ENCODE measurements around the gene MAB21L1.

The MAB21L1 gene

DNA sequence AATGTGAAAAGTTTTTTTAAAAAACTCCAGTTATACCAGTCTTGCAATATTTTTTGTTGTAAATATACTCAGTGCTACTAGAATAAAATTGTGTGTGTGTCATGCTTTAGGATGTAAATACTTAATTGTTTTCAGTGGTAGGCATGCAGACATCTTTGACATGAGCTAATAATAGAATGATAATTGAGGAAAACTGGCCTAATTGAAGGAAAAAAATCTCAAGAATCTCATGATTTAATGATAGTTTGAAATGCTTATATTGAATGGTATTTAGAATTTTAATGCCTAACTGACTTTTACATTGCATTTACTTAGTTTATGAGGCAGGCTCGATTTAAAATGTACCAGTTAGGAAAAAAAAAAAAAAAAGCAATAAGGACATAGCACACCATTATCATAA, 3.2 kb upstream of the MAB21L1 start:
- DNase-seq (ENCODE audit: low read depth in 4 of 4, low spot score in 1 of 4), result no peak

DNA sequence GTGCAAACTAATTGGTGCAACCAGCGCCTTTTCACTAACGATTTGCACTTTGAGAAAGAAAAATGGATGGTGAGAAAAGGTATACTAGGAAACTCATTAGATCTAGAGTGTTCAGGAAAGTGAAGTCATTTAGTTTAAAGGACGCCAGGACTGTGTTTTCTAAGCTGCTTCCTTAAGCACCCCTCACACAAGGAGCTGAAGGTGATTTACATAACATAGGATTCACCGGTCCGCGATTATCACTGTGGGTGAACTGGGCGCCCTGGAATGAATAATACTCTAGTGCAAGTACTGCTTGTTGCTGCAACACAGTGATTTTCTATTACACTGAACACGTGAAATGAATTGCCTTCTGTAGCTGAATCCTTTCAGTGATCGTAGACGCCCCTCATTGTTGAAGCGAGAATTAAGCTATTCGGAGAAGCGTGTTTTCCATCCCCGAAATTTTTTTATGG, 2.6 kb upstream of the MAB21L1 start:
- no peak for DNase-seq (ENCODE audit: low read depth in 4 of 4, low spot score in 1 of 4)

DNA sequence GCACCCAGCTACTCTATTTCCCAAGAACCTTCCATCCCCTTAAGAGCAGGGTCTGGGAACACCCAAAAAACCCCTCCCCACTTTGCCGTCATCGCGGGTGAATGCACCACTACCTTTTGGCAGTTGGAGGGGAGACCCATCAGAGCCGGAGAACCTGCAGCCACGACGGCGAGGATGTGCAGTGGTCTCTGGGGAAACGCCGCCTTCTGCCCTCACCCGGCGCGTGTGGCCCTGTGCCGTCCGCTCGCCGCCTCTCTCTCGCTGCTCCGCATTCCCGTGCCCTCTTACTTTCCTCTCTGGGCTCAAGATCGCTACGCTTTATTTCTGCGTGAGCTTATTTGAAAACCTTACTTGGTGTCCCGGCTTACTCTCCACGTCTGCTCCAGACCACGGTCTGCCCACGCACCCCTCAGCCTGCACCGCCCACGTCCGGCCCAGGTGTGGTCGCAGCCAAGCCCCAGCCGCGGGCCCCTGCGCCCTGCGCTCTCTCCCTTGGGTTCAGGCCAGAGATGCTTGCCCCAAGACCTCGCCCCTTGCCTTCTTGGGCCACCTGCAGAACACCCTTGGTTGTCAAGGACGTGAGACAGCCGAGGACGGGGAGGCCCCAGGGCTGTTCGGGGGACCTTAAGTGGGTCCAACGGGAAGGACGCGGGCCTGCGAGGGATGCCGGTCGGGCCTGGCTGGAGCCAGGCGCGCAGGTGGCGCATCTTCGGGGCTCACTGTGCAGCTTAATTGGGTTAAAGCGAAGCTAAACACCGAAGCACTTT, 2.0 kb upstream of the MAB21L1 start:
- DNase-seq (ENCODE audit: low read depth in 4 of 4, low spot score in 1 of 4), result no peak

DNA sequence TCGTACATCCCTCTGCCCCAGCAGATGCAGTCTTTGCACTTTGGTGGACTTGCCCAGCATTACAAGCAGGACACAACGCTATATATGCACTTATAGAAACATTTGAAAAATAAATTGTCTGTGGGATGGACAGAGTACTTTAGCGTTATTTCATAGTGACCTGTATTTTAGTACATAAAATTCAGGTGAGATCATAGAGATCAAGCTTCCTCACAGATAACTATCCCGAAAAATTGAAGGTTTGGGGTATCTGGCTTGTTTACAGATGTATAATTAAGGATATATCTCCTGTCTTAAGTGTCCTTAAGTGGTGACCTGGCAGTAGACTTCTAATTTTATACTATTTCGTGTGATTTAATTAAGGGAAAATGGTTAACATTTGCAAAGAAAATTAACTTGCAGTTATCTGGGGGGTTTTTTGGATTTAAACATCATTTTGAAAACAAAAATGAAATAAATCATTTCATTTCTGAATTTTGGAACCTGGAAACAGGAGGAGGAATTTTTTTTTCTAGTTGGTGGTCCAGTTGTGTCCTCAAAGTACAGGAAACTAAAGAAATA, 977 bp upstream of the MAB21L1 start:
- DNase-seq (ENCODE audit: low read depth in 4 of 4, low spot score in 1 of 4), result no peak

DNA sequence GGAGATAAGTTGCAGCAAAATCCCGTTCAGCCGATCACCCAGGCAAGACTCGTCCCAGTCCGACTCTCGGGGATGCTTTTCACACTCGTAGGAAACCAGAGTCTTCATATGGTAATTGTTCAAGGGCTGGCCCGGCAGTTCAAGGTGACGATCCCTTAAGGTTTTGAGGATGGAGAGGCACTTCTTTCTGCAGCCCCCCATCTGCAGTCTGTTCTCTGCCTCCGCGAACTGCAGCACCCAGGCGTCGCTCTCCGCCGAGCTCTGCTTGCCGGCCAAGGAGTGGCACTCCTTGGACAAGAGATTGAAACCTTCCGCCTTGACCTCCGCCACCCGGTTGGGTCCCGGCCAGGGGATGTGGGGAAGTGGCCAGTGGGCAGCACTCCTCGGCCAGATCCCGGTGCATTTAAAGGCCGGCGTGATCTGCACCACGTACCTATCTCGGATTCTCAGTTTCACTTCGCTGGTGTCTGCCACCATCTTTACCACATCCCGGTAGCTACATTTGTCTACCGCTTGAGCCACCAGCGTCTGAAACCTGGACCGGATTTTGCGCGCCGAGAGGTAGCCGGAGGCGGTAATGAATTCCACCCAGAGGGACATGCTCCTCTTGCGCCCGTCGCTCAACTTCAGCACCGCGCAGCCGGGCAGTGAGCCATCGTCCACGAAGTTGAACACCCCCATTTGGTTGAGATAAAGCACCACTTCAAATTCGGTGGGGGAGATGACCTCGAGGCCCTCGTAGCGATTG, 1.1 kb downstream of the MAB21L1 start:
- DNase-seq (ENCODE audit: low read depth in 4 of 4, low spot score in 1 of 4), result no peak

DNA sequence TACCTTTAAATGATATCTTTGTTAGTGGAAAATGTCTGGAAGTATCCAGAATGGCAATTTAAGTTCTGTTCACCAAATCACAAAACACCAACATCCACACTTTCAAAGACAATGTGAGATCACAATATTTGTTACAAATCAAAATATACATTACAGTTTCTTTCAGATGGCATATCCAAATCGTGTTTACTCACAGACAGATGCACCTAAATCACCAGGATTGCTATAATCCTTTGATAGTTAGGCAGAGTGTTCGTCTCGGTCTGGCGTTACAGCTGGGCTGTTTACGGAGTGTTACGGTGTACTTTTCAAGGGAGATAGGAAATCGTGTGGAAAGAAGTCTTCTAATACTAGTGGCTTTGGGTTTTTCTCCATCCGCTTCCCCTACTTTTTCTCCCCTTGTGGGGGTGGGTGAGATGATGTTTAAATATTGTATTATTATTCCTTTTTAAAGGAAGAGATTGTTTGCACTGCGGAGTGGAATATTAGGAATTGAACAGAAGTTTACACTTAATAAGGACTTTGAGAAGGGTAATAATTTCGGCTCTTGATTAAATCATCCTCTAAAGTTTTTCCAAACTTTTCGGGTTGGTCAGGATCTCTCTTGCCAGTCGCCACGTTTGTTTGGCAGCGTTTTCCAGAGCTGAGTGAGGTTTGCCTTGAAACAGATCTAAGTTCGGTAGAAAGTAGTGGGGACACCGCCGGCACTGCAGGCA, 1.8 kb downstream of the MAB21L1 start:
- DNase-seq (ENCODE audit: low read depth in 4 of 4, low spot score in 1 of 4), result no peak

DNA sequence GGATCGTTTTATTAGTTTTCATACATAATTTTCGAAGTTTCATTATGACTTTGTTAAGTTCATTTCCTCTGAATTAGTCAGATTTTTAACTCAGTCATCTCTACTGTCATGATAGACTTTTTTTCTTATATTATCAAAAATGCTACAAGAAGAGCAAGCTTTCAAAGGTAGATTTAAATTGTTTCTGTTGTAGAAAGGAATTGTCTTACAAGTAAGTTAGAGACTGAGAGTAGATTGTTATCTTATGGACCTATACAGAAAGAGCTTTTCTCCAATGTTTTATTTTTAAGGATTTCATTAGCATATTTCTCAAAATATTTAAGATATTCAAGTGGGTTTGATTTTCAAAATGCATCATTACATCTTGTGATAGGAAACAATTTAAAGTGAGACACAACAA, 2.7 kb downstream of the MAB21L1 start:
- DNase-seq (ENCODE audit: low read depth in 4 of 4, low spot score in 1 of 4), result no peak

DNA sequence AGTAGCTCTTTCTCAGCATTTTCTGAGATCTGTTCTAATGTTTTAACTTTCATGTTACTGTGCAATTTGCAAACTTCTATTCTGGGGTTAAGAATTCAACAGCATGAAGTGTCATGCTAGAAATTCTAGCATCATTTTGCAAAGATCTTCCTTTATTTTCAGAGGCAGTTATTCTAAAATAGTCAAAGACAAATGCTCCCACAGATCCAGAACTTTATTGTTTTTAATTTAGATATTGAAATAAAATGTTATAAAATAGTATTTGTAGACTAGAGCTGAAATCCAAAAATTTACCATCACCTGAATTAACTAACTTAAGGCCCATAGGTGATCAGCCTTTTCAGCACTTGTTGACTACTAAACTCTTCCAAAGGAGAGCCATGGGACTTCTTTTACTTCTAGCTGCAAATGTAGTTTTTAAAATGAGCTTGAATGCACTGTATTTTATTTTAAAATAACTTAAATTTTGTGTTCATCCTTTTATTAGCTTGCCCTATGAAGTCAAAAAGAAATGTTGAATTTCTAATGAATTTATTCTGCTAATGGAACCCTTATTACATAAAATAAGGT, 3.2 kb downstream of the MAB21L1 start:
- DNase-seq (ENCODE audit: low read depth in 4 of 4, low spot score in 1 of 4), result no peak

DNA sequence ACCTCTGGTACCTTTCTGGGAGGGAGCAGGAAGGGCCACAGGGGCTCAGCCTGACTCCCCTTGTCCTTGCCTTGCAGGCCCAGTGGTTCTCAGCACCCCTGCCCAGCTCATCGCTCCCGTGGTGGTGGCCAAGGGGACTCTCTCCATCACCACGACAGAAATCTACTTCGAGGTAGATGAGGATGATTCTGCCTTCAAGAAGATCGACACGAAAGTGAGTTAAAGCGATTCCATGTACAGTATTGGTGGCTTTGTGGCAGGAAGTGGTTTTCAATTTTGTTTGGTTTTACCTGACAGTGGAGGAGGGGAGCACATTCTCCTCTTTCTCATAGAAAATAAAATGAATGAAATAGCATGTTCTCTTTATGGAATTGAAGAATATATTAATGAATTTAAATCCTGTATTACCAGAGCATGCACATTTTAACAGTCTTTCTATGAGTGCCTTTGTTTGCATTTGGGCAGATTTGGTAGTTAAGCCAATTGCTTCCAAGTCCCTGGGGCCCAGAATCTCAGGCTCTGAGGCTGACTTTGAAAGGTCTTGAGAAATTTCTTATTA, 4.1 kb downstream of the MAB21L1 start:
- DNase-seq (ENCODE audit: low read depth in 4 of 4, low spot score in 1 of 4), result no peak

DNA sequence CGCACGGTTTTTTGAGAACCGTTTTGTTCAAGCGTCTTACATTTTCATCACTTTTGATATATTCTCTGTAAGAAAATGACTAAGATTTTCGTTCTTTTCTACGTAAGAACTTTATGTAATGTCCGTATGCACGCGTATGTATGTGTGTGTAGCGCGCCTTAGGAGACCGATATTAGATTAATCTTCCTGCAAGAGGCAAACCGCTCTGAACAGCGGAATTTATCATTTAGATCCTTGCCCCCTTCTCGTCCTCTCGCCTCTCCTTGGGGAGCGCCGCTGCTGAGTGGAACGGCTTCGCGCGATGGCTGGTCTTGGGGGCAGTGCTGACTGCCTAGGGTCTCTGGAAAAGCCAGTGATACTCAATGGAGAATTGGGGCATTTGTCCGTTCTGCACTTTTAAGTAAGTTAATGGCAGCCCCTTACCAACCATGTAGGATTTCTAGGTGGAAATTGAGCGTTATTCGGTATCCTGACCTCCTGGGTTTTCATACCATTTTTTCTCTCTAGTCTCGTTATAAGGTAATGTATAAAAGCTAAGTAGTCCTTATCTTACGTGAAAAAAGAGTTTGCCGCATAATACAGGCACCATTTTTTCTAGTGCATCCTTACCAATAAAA, 4.7 kb downstream of the MAB21L1 start:
- no peak for DNase-seq (ENCODE audit: low read depth in 4 of 4, low spot score in 1 of 4)

DNA sequence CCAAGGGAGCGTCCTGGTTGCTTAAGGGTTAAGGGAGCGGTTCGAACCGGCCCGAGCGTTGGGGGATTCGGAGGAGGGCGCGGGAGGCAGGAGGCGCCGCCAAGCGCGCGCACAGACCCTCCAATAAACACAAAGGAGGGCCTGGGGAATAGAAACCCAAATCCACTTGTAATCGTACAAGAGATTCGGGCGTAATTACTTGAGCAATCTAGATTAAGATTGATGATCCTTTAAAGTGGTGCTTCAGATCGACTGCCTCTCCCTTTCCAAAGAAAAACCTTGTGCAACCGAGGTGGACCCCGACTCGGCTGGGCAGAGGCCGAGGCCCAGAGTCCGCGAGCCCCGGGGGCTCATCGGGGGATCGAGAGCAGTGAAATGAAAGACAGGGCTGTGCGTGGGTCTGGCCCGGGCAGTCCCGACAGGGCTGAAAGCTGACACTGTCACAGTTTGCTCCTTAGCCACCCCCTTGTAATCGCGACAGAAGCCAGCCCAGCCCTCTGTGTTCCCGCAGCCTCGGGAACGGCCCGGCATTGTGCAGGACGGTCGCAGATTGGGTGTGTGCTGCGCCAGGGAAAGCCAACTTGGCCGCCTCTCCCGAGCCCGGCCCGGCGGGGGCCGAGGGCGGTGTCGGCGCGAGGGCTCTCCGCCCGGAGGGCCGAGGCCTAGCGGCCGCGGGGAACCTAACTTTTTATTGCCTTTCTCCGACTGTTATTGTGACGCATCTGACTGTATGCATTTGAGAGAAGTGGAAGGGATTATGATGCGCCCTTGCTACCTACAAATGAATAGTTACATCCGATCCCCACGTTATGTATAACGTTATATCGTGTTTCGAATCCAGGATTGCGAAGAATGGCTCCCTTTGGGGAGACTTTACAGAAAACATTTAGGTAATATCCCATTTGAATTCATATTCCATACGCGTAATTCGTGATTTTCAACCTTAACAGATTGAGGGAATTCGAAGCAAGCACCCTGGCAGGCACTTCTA, 5.5 kb downstream of the MAB21L1 start:
- no peak for DNase-seq (ENCODE audit: low read depth in 4 of 4, low spot score in 1 of 4)

DNA sequence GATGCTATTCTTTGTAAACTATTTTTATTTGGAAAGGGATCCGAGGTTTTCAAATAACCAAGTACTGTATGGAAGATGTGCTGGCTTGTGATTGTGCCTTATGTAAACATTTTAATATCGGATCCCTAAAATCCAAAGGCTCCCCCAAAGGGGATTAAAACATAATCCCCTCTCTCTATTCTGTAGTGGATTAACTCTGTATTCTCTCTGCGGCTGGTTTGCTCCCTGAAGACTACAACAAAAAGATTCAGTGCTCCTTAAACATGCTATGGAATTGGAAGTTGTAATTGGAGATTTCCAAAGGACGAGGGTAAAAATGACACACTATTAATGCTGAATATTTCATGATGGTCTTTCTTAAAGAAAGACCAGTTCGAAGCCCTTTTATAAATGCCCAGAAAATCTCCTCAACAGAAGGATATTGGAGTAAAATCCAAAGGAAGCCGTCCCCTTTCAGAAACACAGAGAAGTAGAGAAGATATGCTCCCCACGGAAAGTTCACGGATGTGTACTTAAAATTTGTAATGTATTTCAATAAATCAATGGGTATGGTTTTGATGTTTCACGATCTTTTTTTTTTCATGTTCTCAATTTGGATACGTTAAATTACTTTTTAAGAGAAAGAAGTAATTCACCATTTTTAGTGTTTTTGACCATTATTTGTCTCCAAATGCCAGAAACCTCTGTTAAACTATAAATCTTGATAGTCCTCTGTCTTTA, 6.5 kb downstream of the MAB21L1 start:
- no peak for DNase-seq (ENCODE audit: low read depth in 4 of 4, low spot score in 1 of 4)

DNA sequence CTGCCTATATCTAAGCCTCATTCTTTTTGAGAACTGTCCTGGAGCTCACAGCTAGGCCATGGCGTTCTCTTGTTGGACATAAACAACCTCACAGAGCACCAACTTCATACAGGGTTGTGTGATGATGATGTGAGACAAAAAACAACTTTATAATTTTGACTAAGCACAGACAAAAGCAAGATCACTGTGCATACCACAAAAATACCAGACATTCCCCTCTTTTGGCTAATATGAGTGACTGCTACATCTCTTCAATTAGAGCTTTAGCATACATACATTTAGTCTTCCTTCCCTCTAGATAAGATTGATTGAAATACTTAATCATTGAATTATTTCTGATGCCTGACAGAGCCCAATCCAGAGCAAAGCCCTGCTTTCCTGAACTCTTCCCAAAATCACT, 8.3 kb downstream of the MAB21L1 start:
- no peak for DNase-seq (ENCODE audit: low read depth in 4 of 4, low spot score in 1 of 4)

DNA sequence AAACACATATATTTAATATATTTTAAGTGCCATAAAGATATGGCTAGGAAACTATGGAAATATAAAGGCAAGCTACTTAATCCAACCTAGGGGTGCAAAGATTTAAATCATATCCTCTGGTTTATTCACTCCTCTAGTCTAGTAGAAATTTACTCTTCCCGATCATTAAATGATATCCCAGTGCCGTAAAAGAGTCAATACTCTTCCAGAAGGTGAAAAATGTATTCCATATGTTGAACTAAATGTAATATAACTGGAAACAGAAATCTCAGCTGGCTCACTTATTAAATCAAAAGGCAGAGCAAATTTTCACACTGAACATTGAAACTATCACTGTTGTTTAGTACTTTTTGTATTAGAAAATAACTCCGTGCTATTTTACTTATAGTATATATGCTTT, 11.1 kb downstream of the MAB21L1 start:
- DNase-seq (ENCODE audit: low read depth in 4 of 4, low spot score in 1 of 4), result no peak

DNA sequence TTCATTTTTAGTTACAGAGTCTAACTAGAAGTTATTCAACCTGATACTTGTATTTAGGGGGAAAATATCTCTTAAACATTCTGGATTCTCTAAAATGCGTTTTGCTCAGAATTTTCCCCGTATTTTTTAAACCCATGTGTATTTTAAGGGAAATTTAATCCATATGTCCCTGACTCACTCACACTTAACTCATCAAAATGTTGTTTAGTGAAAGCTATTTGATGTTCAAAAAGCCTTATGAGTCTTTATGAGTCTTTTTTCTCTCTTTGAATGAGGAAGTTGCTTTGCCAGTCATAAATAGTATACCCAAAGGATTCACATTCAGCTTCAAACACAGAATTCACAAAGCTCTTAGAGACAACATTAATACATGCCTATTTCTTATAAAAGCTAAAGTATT, 16.4 kb downstream of the MAB21L1 start:
- no peak for DNase-seq (ENCODE audit: low read depth in 4 of 4, low spot score in 1 of 4)

DNA sequence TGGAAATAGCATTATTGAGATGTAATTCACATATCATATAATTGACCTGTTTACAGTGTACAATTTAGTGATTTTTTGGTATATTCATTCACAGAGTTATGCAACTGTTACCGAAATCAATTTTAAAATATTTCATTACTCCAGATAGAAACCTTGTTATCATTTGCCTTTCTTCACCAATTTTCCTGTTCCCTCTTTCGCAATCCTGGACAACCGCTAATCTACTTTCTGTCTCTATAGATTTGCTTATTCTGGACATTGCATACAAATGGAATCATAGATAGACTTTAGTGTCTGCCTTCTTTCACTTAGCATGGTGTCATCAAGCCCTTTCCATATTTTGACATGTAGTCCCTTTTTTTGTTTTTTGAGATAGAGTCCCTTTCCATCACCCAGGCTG, 19.2 kb downstream of the MAB21L1 start:
- no peak for DNase-seq (ENCODE audit: low read depth in 4 of 4, low spot score in 1 of 4)

DNA sequence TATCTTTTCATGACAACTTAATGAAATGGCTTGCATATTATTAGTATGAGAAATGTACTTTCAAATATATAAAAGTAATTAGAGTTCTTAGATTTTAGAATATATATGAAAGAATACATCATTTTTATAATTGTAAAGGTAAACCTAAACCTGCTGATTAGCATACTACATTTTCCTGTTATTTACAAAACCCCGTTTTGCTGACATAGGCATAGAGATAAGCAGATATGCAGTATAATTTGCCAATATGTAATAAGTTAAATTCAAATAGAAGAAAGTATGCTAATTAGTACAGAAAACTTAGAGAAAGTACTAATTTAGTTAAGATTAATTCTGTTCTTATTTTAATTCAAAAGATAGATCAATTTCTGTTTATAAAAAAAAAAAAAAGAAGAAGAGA, 21.5 kb downstream of the MAB21L1 start:
- DNase-seq (ENCODE audit: low read depth in 4 of 4, low spot score in 1 of 4), result no peak

DNA sequence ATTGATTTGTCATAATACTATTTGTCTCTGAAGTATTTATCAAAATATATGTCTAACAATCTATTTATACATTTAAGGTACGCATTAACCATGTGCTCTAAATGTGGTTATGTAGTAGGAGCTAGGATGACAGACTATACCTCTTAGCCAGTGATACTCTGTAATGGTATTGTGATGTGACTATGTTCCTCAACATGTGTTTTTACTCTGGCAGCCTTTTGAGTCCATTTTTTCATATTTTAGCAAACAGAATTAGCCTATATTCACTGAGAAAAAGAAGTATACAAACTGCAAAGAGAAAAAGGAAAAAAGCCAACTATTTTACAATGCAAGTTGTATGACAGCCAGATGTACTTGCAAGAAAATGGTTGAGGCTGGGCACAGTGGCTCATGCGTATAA, 26.7 kb downstream of the MAB21L1 start:
- no peak for DNase-seq (ENCODE audit: low read depth in 4 of 4, low spot score in 1 of 4)

DNA sequence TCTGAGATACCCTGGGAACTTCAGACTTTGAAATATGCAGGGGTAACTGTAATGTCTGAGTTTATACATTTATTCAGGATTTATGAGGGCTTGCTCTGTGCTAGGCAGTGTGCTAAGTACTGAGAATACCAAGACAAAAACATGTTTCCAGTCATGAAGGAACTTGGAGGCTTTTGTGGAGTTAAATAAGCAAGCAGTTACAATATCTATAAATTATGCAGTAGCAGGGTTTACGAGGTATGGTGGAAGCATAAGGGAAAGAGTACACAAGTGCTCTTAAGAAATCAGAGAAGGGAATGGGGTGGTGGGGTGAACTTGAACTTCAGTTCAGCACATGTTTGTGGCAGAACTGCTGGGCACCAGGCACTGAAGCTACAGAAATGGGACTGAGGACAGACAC, 28.0 kb downstream of the MAB21L1 start:
- DNase-seq (ENCODE audit: low read depth in 4 of 4, low spot score in 1 of 4), result no peak

All from stimulated activated CD4-positive, alpha-beta T cell treated with anti-CD3 and anti-CD28 coated beads, Interleukin-1b, Interleukin-23, amount 100 ng/mL, for 24 hours (primary cell).